Subcutaneous adipose tissue (tissue), 4 donors: ENCODE data around the gene ADCY9. TPM values are rescaled to one million over a fixed set of nuclear protein-coding genes. Genes with fewer than 3 reads are reported as not detected.

Source experiments
- CTCF ChIP-seq: fragments of 450-650 bp; IDR thresholded peaks from one replicate; pipeline ENCODE4 v1.5.1; 2016; ENCODE audit warnings: low read depth, mild to moderate bottlenecking, control low read depth, antibody characterized with exemption, moderate library complexity
- small RNA-seq: library from RNA; depleted of rRNA; stranded (forward); fragments of <200 nt; gene quantifications from one replicate; pipeline ENCODE3, GENCODE V24; 2016
- total RNA-seq, 4 donors: library from RNA; depleted of rRNA; stranded (reverse); fragments of >200 nt; gene quantifications; one replicate each; pipeline ENCODE4 v1.1.0, GENCODE V29; 2016

Gene ADCY9
- total RNA-seq, 4 donors from 2014 or later = 9.5 to 16.4 (median 9.8) TPM

GRCh38 chr16:3912897-3913296, 203.3 kb downstream of the ADCY9 start:
- no peak for TF ChIP-seq CTCF

Small RNA genes within 50 kb of the gene (small RNA-seq; reads per million reads assigned to genes)
- gene AC009171.1 = not detected

Other genes starting within 250 kb of the ADCY9 start
- gene CREBBP, start 235.7 kb downstream of the ADCY9 start, total RNA-seq = 100 to 1,000 TPM in 1 of 4 donors, 10 to 100 TPM in 3; 61.2 to 119 (median 77.4) TPM
- gene SRL, start 125.6 kb upstream of the ADCY9 start, total RNA-seq = 1 to 10 TPM in 1 of 4 donors, under 1 TPM in 3; 0.16 to 2.3 (median 0.50) TPM
- gene TFAP4, start 156.6 kb upstream of the ADCY9 start, total RNA-seq = 1 to 10 TPM; 4.6 to 5.3 (median 5.0) TPM
- gene GLIS2, start 199.6 kb upstream of the ADCY9 start, total RNA-seq = 1 to 10 TPM in 2 of 4 donors, under 1 TPM in 2; 0.85 to 2.1 (median 1.5) TPM
- gene PAM16, start 234.9 kb upstream of the ADCY9 start, total RNA-seq = 10 to 100 TPM; 15.3 to 52.0 (median 34.5) TPM